NB4 (cell line): ENCODE measurements around the gene MYRF.

Experiments used
- DNase-seq: peaks from one replicate; pipeline ENCODE4 v3.0.0; 2010; ENCODE audit warnings: low read depth
- H3K4me3 ChIP-seq: one replicate; pipeline ENCODE4 v1.5.1; 2011; ENCODE audit warnings: mild to moderate bottlenecking, low read depth, low read length, moderate library complexity
- MAX ChIP-seq: IDR thresholded peaks from 2 replicates; pipeline ENCODE4 v1.6.1; 2011; ENCODE audit warnings: low read depth, low read length
- MYC ChIP-seq: IDR thresholded peaks from 2 replicates; pipeline ENCODE4 v1.6.1; 2011; ENCODE audit warnings: low read depth, low read length
- POLR2A ChIP-seq: IDR thresholded peaks from 2 replicates; pipeline ENCODE4 v1.6.1; 2011; ENCODE audit warnings: mild to moderate bottlenecking; ENCODE audit not compliant: insufficient read length; ENCODE audit errors: extremely low read depth
- TF ChIP-seq, protein P1 (sequence below): IDR thresholded peaks from one replicate; pipeline ENCODE4 v1.5.1; 2012; ENCODE audit warnings: low read depth, low read length

MYRF gene

DNA sequence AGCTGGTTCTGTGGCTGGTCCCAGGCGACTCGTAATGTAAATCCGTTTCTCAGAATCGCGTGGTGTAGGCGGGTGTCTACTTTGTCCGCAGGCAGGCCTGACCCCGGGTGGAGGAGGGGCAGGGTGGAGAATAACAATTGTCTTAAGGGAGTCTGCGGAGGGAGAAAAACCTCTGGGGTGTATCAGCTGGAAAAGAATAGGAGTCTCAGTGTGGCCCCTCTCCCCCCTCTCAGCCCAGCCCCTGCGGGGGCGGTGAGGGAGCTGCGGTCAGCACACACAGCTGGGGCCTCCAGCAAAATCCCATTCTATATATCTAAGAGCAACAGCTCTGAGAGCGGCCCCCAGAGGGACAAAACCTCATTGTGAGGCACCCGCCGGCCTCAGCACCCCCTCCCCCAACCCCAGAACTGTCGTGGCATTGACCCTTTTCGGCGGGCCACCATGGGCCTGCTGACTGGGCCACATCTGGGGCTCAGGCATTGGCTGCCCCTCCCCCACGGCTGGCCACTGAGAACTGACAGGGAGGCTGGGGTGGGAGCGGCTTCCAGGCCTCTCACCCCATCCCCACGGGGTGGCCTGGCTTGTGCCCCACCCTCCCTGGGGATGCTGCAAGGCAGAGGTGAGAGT, 2.7 kb upstream of the MYRF start:
- TF ChIP-seq POLR2A, result no peak
- TF ChIP-seq, protein P1, sequence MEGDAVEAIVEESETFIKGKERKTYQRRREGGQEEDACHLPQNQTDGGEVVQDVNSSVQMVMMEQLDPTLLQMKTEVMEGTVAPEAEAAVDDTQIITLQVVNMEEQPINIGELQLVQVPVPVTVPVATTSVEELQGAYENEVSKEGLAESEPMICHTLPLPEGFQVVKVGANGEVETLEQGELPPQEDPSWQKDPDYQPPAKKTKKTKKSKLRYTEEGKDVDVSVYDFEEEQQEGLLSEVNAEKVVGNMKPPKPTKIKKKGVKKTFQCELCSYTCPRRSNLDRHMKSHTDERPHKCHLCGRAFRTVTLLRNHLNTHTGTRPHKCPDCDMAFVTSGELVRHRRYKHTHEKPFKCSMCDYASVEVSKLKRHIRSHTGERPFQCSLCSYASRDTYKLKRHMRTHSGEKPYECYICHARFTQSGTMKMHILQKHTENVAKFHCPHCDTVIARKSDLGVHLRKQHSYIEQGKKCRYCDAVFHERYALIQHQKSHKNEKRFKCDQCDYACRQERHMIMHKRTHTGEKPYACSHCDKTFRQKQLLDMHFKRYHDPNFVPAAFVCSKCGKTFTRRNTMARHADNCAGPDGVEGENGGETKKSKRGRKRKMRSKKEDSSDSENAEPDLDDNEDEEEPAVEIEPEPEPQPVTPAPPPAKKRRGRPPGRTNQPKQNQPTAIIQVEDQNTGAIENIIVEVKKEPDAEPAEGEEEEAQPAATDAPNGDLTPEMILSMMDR, result no peak
- TF ChIP-seq MYC, result peak; percentile 57
- 0 out of 2 replicates have a peak, but pooled peaks have one; percentile 36 for TF ChIP-seq MAX
- DNase-seq, result peak; percentile 93
- no peak overlapping the region for H3K4me3 ChIP-seq

- DNase-seq, result peak; percentile 36
- TF ChIP-seq POLR2A, result no peak
- TF ChIP-seq, protein P1, result no peak
- peak; percentile 25; the same call in 1 of the 2 replicates for TF ChIP-seq MAX
- no peak for TF ChIP-seq MYC
- no peak overlapping the region for H3K4me3 ChIP-seq
These were observed 1.7 kb upstream of the MYRF start for GRCh38 chr11:61750631-61751273.

- H3K4me3 ChIP-seq, result no peak overlapping the region
- TF ChIP-seq MAX (no peak), MYC (no peak), POLR2A (no peak)
- TF ChIP-seq, protein P1, result no peak
These were observed 1.1 kb upstream of the MYRF start for GRCh38 chr11:61751384-61751783.

GRCh38 chr11:61752925-61753521, 587 bp downstream of the MYRF start:
- DNase-seq, result no peak
- TF ChIP-seq MYC (no peak), MAX (no peak), POLR2A (no peak)
- TF ChIP-seq, protein P1, result no peak
- H3K4me3 ChIP-seq, result no peak overlapping the region

More at GRCh38 chr11:61751384-61751783, 1.1 kb upstream of the MYRF start:
- DNase-seq, result no peak

- DNase-seq, result no peak
- no peak overlapping the region for H3K4me3 ChIP-seq
- TF ChIP-seq MYC (no peak), POLR2A (no peak), MAX (no peak)
- TF ChIP-seq, protein P1, result no peak
These were observed 1.2 kb downstream of the MYRF start for GRCh38 chr11:61753672-61754071.
